Measurements from ENCODE around the gene LDLR. TPM values are rescaled to one million over a fixed set of nuclear protein-coding genes. Genes with fewer than 3 reads are reported as not detected.
A peak's percentile ranks its signal among the peaks of the same experiment; 100 is the strongest.
"Not testable (repeated sequence)": the region's sequence is repeated elsewhere in the genome, so short reads cannot be mapped to it uniquely, and the experiment has no call there.

The LDLR gene
- total RNA-seq, 1 donor from 2014 or later, result 43.1 TPM

DNA sequence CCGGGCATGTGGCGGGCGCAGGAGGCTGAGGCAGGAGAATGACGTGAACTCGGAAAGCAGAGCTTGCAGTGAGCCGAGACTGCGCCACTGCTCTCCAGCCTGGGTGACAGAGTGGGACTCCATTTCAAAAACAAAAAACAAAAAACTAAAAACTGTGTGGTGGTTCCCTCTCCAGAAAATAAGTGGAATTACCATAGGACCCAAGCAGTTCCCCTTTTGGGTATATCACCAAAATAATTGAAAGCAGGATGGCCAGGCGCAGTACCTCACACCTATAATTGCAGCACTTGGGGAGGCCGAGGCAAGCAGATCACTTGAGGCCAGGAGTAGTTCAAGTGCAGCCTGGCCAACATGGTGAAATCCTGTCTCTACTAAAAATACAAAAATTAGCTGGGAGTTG is 15.7 kb upstream of the LDLR start:
- DNase-seq, result no peak

DNA sequence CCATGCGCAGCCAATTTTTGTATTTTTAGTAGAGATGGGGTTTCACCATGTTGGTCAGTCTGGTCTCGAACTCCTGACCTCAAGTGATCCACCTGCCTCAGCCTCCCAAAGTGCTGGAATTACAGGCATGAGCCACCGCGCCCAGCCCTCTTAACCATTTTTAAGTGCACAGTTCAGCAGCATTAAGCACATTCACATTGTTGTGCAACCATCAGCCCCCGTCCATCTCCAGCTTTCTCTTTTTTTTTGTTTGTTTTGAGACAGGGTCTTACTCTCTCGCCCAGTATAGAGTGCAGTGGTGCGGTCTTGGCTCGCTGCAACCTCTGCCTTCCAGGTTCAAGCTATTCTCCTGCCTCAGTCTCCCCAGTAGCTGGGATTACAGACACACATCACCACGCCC is 12.5 kb upstream of the LDLR start:
- DNase-seq, result not testable (repeated sequence)

DNA sequence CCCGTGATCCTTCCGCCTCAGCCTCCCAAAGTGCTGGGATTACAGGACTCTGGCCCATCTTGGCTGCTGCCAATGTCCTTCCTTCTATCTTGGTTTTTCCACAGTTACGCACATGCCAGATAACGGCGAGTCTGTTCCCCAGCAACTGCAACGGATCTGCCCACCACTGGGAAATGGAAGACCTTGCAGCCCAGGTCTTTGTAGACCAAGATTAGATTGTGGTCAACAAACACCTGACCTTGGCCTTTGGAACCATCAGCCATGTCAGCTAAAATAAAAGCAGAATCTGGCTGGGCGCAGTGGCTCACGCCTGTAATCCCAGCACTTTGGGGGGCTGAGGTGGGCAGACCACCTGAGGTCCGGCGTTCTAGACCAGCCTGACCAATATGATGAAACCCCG is 10.4 kb upstream of the LDLR start:
- no peak for DNase-seq

DNA sequence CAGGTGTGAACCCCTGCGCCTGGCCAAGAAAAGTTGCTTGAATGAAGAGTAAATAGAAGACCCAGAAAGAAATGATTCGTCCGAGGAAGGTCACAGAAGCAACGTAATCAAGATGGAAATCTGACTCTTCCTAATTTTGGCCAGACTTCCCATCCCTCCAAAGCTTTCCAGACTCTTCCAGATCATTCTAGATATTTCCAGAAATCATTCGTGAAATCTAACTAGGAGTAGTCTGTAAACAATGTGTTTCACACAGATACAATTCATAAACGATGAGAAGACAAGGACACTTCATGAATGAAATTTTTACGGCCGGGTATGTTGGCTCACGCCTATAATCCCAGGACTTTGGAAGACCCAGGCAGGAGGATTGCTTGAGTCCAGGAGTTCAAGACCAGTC is 9.3 kb upstream of the LDLR start:
- no peak for DNase-seq

GRCh38 chr19:11087870-11088505 is 1.3 kb upstream of the LDLR start:
- DNase-seq, result no peak

DNA sequence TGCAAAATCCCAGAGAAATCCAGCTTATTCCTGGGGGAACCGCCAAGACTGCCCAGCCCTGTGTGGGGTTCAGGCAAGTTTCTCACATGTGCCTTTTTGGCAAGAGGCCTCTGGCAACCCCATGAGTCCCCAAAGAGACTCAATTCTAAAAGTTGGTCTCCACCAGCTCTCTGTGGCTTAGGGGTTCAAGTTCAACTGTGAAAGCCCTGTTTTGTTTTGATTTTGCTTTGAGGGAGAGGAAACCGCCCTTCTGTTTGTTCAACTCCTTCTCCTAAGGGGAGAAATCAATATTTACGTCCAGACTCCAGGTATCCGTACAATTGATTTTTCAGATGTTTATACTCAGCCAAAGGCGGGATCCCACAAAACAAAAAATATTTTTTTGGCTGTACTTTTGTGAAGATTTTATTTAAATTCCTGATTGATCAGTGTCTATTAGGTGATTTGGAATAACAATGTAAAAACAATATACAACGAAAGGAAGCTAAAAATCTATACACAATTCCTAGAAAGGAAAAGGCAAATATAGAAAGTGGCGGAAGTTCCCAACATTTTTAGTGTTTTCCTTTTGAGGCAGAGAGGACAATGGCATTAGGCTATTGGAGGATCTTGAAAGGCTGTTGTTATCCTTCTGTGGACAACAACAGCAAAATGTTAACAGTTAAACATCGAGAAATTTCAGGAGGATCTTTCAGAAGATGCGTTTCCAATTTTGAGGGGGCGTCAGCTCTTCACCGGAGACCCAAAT is 583 bp upstream of the LDLR start:
- peak; percentile 50 for DNase-seq

DNA sequence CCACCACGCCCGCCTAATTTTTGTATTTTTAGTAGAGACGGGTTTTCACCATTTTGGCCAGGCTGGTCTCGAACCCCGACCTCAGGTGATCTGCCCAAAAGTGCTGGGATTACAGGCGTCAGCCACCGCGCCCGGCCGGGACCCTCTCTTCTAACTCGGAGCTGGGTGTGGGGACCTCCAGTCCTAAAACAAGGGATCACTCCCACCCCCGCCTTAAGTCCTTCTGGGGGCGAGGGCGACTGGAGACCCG is 676 bp downstream of the LDLR start:
- not testable (repeated sequence) for DNase-seq

DNA sequence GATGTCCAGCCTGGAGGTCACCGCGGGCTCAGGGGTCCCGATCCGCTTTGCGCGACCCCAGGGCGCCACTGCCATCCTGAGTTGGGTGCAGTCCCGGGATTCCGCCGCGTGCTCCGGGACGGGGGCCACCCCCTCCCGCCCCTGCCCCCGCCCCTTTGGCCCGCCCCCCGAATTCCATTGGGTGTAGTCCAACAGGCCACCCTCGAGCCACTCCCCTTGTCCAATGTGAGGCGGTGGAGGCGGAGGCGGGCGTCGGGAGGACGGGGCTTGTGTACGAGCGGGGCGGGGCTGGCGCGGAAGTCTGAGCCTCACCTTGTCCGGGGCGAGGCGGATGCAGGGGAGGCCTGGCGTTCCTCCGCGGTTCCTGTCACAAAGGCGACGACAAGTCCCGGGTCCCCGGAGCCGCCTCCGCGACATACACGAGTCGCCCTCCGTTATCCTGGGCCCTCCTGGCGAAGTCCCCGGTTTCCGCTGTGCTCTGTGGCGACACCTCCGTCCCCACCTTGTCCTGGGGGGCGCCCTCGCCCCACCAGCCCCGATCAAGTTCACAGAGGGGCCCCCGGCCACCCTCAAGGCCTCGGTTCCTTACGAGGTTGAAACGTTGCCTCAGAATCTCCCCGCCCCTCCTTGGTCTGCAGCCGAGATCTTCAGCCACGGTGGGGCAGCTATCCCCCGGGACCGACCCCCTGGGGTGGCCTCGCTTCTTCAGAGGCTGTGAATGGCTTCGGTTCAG is 1.2 kb downstream of the LDLR start:
- DNase-seq, result peak; percentile 99

- no peak for DNase-seq
Measured at GRCh38 chr19:11090997-11091702, 1.9 kb downstream of the LDLR start.

DNA sequence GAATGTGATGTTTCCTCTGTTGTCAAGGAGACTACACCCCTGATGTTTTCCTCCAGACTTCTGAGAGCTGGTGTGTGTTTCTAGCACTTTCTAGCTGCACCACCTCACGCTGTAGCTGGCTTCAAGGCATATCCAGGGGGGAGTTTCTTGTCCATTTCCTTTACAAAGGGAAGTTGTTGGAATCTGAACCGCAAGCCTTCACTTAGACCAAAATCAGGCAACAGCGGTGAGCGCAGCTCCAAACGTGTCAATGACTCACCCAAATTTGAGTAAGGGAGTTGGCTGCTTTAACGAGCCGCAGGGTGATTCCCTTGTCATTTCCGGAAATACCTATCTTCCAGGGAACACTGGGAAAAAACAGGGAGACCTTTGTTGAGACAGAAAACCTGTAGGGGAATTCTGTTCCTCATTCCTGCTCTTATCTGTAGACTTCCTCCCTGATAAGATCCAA is 2.5 kb downstream of the LDLR start:
- peak; percentile 82 for DNase-seq

DNA sequence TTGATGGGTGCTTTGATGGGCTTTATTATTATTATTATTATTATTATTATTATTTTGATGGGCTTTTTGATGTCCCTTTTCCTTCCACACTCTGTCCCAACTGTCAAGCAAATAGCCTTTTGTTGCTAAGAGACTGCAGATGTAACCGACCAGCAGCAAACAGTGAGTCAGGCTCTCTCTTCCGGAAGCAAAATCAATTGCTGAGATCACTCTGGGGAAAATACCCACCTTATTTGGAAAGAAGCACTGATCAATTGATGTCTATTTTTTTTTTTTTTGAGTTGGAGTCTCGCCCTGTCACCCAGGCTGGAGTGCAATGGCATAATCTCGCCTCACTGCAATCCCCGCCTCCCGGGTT is 2.9 kb downstream of the LDLR start:
- DNase-seq, result peak; percentile 51

- DNase-seq, result no peak
Measured at GRCh38 chr19:11093689-11094238, 4.5 kb downstream of the LDLR start.

- DNase-seq, result no peak
Measured at GRCh38 chr19:11094520-11094894, 5.2 kb downstream of the LDLR start.

DNA sequence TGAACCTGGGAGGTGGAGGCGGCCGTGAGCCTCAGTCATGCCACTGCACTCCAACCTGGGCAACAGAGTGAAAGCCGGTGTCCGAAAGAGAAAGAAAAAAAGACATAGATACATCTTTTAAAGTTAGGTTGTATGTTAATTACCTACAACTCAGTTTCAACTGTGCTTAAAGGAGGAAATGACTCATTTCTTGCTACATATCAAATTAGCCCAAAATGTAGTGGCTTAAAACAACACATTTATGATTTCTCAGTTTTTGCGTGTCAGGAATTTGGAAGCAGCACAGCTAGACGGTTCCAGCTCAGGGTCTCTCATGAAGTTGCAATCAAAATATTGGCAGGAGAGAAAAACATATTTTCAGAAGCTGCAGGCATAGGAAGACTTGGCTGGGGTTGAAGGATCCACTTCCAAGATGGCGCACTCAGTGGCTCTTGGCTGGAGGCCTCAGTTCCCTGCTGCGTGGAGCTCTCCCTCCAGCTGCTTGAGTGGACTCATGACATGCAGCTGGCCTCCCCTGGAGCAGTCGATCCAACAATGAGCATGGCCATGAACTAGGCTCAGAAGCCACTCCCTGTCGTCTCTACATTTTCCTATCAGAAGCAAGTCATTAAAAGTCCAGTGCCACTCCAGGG is 7.1 kb downstream of the LDLR start:
- DNase-seq, result peak; percentile 95

DNA sequence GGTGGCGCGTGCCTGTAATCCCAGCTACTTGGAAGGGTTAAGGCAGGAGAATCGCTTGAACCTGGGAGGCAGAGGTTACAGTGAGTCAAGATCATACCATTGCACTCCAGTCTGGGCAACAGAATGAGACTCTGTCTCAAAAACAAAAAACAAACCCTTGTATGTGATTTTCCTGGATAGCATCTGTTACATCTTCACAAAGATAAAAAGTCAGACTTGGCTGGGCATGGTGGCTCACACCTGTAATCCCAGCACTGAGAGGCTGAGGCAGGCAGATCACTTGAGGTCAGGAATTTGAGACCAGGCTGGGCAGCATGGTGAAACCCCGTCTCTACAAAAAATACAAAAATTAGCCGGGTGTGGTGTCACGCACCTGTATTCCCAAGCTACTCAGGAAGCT is 8.1 kb downstream of the LDLR start:
- not testable (repeated sequence) for DNase-seq

- no peak for DNase-seq
Measured at GRCh38 chr19:11098327-11098726, 9.1 kb downstream of the LDLR start.

DNA sequence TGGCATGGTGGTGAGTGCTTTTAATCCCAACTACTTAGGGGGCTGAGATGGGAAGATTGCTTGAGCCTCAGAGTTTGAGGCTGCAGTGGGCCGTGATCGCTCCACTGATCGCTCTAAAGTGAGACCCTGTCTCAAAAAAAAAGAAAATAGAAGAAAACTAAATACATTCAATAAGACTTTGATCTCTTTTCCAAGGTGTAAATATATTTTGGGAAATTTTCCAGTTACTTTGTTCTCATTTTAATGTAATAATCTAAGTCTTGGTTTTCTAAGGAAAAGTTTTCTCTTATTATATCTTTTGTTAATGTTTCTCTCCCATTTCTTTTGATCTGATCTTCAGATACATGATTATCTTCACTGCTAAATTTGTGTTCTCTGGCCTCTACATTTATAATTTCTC is 9.6 kb downstream of the LDLR start:
- DNase-seq, result no peak

GRCh38 chr19:11100049-11100448 is 10.8 kb downstream of the LDLR start:
- peak; percentile 79 for DNase-seq

- DNase-seq, result no peak
Measured at GRCh38 chr19:11101057-11101456, 11.8 kb downstream of the LDLR start.

GRCh38 chr19:11102944-11103343 is 13.7 kb downstream of the LDLR start:
- DNase-seq, result no peak

DNA sequence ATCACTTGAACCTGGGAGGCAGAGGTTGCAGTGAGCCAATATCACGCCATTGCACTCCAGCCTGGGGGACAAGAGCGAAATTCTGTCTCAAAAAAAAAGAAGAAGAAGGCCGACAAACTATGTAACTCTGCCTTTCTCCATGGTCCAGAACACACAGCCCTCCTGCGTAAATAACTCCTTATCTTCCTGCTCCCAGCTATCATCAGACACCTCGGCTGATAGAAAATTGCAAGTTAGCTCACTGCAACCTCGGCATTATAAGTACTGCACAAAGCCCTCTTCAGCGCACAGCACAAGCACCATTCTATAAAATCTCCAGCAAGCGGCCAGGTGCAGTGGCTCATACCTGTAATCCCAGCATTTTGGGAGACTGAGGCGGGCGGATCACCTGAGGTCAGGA is 14.4 kb downstream of the LDLR start:
- DNase-seq, result not testable (repeated sequence)

DNA sequence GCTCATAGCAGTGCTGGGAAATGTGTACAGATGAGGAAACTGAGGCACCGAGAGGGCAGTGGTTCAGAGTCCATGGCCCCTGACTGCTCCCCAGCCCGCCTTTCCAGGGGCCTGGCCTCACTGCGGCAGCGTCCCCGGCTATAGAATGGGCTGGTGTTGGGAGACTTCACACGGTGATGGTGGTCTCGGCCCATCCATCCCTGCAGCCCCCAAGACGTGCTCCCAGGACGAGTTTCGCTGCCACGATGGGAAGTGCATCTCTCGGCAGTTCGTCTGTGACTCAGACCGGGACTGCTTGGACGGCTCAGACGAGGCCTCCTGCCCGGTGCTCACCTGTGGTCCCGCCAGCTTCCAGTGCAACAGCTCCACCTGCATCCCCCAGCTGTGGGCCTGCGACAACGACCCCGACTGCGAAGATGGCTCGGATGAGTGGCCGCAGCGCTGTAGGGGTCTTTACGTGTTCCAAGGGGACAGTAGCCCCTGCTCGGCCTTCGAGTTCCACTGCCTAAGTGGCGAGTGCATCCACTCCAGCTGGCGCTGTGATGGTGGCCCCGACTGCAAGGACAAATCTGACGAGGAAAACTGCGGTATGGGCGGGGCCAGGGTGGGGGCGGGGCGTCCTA is 15.9 kb downstream of the LDLR start:
- no peak for DNase-seq
